Measurements from ENCODE around the gene NUP210.

GRCh38 chr3:13344663-13345062, 75.5 kb downstream of the NUP210 start:
- TF ChIP-seq POLR2AphosphoS5 (IDR thresholded peaks at IDR 0.05) (no peak), CTCF (IDR thresholded peaks at IDR 0.05) (no peak)
